ENCODE measurements around the gene HK2. TPM values are rescaled to one million over a fixed set of nuclear protein-coding genes. Genes with fewer than 3 reads are reported as not detected.

The HK2 gene
- total and polyA plus RNA-seq, 7 donors: 14.3 to 229 (median 84.2) TPM

DNA sequence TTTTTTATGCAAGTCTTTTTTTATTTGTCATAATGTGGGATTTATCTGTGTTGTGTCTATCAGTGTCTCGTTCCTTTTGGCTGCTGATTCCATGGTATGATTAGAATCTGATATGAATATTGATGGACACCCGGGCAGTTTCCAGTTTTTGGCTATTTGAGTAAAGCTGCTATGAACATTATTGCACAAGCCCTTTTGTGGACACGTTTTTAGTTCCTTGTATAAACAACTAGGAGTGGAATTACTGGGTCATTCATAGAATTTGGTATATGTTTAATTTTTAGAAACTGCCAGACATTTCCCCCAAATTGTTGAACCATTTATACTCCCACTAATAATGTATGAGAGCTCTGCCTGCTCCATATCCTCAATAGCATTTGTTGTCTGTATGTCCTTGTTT, 26.6 kb downstream of the HK2 start:
- peaks cover 42% of the 10 kb centered on the region for H3K4me1 ChIP-seq
- intact Hi-C loops (cut with DNase I): no loop called here

GRCh38 chr2:74861531-74861930, 27.6 kb downstream of the HK2 start:
- intact Hi-C loops (cut with DNase I): no loop called here

More for the DNA sequence above, 26.6 kb downstream of the HK2 start:
- Histone ChIP-seq H3K36me3 (ENCODE audit: insufficient read depth in 1 of 2, low read depth in 1 of 2) (peaks cover 7 to 9% of the 10 kb centered on the region in 2 donors), H3K27ac (no peak overlapping the region), H3K27me3 (ENCODE audit: insufficient read depth in 3 of 3, low read length in 2 of 3) (no peaks in the 10 kb centered on the region), H3K9me3 (no peaks in the 10 kb centered on the region), H3K4me3 (no peak overlapping the region)
- DNase-seq (no peak), ATAC-seq (no peak)
- TF ChIP-seq CTCF (IDR thresholded peaks at IDR 0.05): no peak
- WGBS, 3 donors: 50 to 80% (median 60%) methylated on average over 3 of the region's 3 CpGs

DNA sequence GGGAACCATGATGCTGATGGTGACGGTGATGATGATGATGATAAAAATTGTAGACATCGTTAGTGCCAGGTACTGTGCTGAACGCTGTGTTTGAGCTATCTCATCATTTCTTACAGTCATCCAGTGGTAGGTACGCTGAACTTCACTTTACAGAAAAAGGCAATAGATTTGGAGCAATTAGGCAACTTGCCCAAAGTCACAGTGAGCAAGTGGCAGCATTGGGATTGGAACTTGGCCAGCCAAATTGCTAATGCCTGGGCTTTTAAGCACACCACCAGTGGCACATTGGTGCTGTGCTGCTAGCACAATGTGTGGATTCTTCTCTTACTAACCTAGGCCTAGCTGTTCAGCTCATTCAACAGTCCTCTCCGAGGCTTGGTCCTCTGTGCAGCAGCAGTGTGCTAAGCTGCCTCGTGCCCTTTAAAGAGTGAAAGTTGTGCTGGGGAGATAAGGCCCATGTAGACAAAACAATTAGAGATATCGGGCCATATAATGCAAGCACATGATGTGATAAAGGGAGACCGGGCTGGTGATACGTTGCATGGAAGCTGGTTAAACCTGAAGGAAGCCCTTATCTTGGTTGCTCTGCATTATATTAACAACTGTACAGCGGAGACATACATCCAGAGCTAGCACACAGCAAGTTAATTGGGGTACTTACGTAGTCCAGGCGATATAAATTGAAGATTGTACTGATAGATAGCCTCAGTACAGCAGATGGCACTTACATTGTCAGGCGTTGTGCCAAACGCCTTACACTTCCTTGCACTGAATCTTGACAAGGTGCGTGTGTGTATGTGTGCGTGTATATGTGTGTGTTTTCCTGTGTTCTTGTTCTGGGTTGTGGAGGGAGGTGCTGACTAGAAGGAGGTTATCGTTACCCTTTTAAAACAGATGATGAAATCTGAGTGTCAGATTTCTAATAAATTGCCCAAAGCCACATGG, 28.4 kb downstream of the HK2 start:
- Histone ChIP-seq H3K27me3 (ENCODE audit: insufficient read depth in 3 of 3, low read length in 2 of 3) (no peaks in the 10 kb centered on the region), H3K4me3 (no peak overlapping the region), H3K27ac (peak overlapping the region; percentile 78), H3K4me1 (peaks cover 41% of the 10 kb centered on the region), H3K9me3 (no peaks in the 10 kb centered on the region), H3K36me3 (ENCODE audit: insufficient read depth in 1 of 2, low read depth in 1 of 2) (peaks cover 0 to 5% of the 10 kb centered on the region in 2 donors)
- ATAC-seq (peak in 2 of 4 donors; percentile 7 to 20), DNase-seq (no peak)
- 83 to 92% (median 88%) methylated on average over 17 of the region's 17 CpGs for WGBS, 3 donors
- TF ChIP-seq CTCF (IDR thresholded peaks at IDR 0.05): no peak
- intact Hi-C loops (cut with DNase I): loop anchor here in 1 of 2 donors (2.0 kb wide), 1 partner anchor 13 kb away; no protein-coding TSS in a partner anchor

More at GRCh38 chr2:74861531-74861930, 27.6 kb downstream of the HK2 start:
- no peak for TF ChIP-seq CTCF (IDR thresholded peaks at IDR 0.05)
- no peaks in the 10 kb centered on the region for H3K27me3 ChIP-seq (ENCODE audit: insufficient read depth in 3 of 3, low read length in 2 of 3)
- H3K27ac ChIP-seq: peak overlapping the region; percentile 78
- no peak for ATAC-seq
- DNase-seq: no peak
- H3K4me1 ChIP-seq: peaks cover 40% of the 10 kb centered on the region
- no peaks in the 10 kb centered on the region for H3K9me3 ChIP-seq
- peaks cover 4 to 7% of the 10 kb centered on the region in 2 donors for H3K36me3 ChIP-seq (ENCODE audit: insufficient read depth in 1 of 2, low read depth in 1 of 2)
- no peak overlapping the region for H3K4me3 ChIP-seq
- WGBS, 3 donors: 71 to 91% (median 83%) methylated on average over 5 of the region's 5 CpGs

DNA sequence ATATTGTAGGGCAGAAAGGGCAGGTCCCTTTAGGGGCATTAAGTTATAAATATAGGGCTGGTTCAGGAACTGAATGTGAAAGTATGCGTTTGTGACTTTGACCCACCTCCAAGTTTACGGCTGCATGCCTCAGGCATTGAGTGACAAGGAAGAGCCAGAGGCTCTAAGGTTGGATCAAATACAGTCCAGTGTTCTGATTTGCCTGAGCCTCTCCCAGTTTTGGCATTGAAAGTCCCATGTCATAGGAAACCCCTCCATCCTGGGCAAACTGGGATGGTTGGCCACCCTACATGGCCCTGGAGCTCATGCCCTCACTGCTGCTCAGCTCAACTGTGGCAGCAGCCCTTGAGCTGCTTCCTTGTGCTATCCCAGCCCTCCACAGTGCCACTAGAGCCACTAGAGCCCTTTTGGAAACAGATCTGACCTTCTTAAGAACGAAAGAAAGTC, 29.9 kb downstream of the HK2 start:
- DNase-seq: no peak
- Histone ChIP-seq H3K4me1 (peaks cover 56% of the 10 kb centered on the region), H3K9me3 (no peaks in the 10 kb centered on the region), H3K27ac (peak overlapping the region; percentile 78), H3K36me3 (ENCODE audit: insufficient read depth in 1 of 2, low read depth in 1 of 2) (no peaks in the 10 kb centered on the region), H3K27me3 (ENCODE audit: insufficient read depth in 3 of 3, low read length in 2 of 3) (no peaks in the 10 kb centered on the region), H3K4me3 (peak overlapping the region; percentile 48)
- ATAC-seq: peak; percentile 51 to 73 (median 62)
- WGBS, 3 donors: 14 to 36% (median 19%) methylated on average over 3 of the region's 3 CpGs
- intact Hi-C loops (cut with DNase I): loop anchor here in 1 of 2 donors (2.0 kb wide), 1 partner anchor 15 kb away; no protein-coding TSS in a partner anchor
- no peak for TF ChIP-seq CTCF (IDR thresholded peaks at IDR 0.05)
